Measurements from ENCODE around the gene VAMP1.
"Not testable (repeated sequence)": the region's sequence is repeated elsewhere in the genome, so short reads cannot be mapped to it uniquely, and the experiment has no call there.

VAMP1 gene

GRCh38 chr12:6469609-6470374 lies 685 bp downstream of the VAMP1 start:
- DNase-seq, result no peak

GRCh38 chr12:6469092-6469491 lies 1.4 kb downstream of the VAMP1 start:
- no peak for DNase-seq

- no peak for DNase-seq
These were observed 2.2 kb downstream of the VAMP1 start for GRCh38 chr12:6468283-6468575.

- not testable (repeated sequence) for DNase-seq
These were observed 2.8 kb downstream of the VAMP1 start for GRCh38 chr12:6467571-6468282.

GRCh38 chr12:6466751-6467150 lies 3.7 kb downstream of the VAMP1 start:
- DNase-seq, result not testable (repeated sequence)

GRCh38 chr12:6466184-6466573 lies 4.3 kb downstream of the VAMP1 start:
- DNase-seq, result no peak

- DNase-seq, result peak; percentile 56
These were observed 4.9 kb downstream of the VAMP1 start for GRCh38 chr12:6465467-6466183.

GRCh38 chr12:6464531-6464930 lies 5.9 kb downstream of the VAMP1 start:
- no peak for DNase-seq

- DNase-seq, result no peak
These were observed 6.6 kb downstream of the VAMP1 start for GRCh38 chr12:6463858-6464257.

GRCh38 chr12:6463216-6463615 lies 7.3 kb downstream of the VAMP1 start:
- DNase-seq, result no peak

- no peak for DNase-seq
These were observed 8.1 kb downstream of the VAMP1 start for GRCh38 chr12:6462234-6462995.

- DNase-seq, result peak; percentile 87
These were observed 8.9 kb downstream of the VAMP1 start for GRCh38 chr12:6461401-6462233.

GRCh38 chr12:6460751-6461371 lies 9.6 kb downstream of the VAMP1 start:
- peak; percentile 52 for DNase-seq

- DNase-seq, result no peak
These were observed 11.5 kb downstream of the VAMP1 start for GRCh38 chr12:6459004-6459337.

- DNase-seq, result no peak
These were observed 12.0 kb downstream of the VAMP1 start for GRCh38 chr12:6458281-6459003.

GRCh38 chr12:6457220-6457945 lies 13.1 kb downstream of the VAMP1 start:
- DNase-seq, result no peak

- DNase-seq, result no peak
These were observed 17.4 kb downstream of the VAMP1 start for GRCh38 chr12:6452944-6453630.

- no peak for DNase-seq
These were observed 18.1 kb downstream of the VAMP1 start for GRCh38 chr12:6452245-6452943.

Data from central memory CD4-positive, alpha-beta T cell (primary cell).